ENCODE data around the gene SRGAP3. TPM values are rescaled to one million over a fixed set of nuclear protein-coding genes. Genes with fewer than 3 reads are reported as not detected.

Gene SRGAP3
- total RNA-seq, 4 donors from 2014 or later, result 6.7 to 24.8 (median 19.7) TPM

DNA sequence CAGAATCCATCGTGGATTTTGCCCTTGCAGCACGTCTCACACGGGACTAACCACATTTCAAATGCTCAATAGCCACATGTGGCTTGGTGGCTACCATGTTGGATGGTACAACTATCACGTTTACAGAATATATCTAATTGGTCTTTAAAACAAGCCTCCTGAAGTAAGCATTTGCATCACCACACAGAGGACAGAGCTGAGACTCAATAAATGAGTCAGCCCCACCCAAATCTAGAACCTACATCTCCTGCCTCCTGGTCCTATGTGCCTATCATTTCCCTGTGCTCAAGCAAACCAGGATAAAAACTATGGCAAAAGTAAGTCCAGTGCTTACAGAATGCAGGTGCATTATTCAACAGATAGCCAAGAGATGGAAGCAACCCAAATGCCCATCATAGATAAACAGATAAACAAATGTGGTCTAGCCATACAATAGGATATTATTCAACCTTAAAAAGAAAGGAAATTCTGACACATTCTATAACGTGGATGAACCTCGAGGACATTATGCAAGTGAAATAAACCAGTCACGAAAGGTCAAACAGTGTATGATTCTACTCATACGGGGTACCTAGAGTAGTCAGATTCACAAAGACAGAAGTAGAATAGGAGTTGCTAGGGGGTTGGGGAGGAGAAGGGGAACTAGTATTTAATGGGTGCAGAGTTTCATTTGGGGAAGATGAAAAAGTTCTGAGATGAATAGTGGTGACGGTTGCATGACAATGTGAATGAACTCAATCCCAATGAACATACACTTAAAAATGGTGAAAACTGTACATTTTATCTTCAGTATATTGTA is 43.9 kb downstream of the SRGAP3 start:
- Histone ChIP-seq H3K4me1 (no peaks in the 10 kb centered on the region), H3K4me3 (no peak overlapping the region), H3K36me3 (no peaks in the 10 kb centered on the region), H3K27ac (no peak overlapping the region), H3K9me3 (no peaks in the 10 kb centered on the region), H3K27me3 (no peaks in the 10 kb centered on the region)
- DNase-seq, result no peak
- TF ChIP-seq POLR2A (IDR thresholded peaks at IDR 0.05), result no peak
- TF ChIP-seq, protein P1, sequence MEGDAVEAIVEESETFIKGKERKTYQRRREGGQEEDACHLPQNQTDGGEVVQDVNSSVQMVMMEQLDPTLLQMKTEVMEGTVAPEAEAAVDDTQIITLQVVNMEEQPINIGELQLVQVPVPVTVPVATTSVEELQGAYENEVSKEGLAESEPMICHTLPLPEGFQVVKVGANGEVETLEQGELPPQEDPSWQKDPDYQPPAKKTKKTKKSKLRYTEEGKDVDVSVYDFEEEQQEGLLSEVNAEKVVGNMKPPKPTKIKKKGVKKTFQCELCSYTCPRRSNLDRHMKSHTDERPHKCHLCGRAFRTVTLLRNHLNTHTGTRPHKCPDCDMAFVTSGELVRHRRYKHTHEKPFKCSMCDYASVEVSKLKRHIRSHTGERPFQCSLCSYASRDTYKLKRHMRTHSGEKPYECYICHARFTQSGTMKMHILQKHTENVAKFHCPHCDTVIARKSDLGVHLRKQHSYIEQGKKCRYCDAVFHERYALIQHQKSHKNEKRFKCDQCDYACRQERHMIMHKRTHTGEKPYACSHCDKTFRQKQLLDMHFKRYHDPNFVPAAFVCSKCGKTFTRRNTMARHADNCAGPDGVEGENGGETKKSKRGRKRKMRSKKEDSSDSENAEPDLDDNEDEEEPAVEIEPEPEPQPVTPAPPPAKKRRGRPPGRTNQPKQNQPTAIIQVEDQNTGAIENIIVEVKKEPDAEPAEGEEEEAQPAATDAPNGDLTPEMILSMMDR (IDR thresholded peaks at IDR 0.05), result no peak

DNA sequence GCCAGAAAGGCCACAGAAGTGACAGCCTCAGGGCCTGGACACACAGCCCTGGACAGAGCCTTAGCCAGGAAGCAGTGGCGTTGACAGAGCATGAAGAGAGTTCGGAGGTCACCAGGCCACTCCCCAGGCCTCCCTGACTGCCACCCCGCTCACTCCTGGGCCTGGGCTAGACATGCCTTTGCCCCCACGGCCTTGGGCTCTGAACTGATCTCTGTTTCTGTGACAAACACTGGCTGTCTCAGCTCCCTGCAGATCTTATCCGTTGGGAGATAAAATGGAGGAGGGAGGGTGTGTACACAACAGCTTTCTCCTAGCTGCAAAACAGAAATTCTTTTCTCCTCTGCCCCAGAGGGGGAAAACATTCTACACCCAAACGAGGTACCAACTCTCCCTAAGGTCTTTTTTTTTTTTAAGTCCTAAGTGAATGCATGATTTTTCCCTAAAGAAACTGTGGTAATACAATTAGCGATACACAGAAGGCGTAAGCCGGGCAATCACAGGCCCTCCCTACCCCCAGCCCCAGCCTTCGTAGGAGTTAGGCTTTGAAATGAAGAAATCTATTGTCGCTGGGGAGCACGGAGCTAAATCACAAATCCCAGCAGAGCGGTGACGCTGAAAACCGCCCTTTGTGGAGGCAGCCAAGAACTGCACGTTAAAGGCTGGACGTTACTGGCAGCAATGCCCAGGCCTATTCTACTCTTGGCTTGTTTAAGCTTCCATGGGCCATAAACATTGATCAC is 45.0 kb downstream of the SRGAP3 start:
- H3K36me3 ChIP-seq, result no peaks in the 10 kb centered on the region
- no peak overlapping the region for H3K4me3 ChIP-seq
- no peaks in the 10 kb centered on the region for H3K4me1 ChIP-seq
- no peaks in the 10 kb centered on the region for H3K27me3 ChIP-seq
- H3K27ac ChIP-seq, result no peak overlapping the region
- no peak for TF ChIP-seq POLR2A (IDR thresholded peaks at IDR 0.05)
- TF ChIP-seq, protein P1 (IDR thresholded peaks at IDR 0.05), result no peak
- H3K9me3 ChIP-seq, result no peaks in the 10 kb centered on the region
- DNase-seq, result no peak

DNA sequence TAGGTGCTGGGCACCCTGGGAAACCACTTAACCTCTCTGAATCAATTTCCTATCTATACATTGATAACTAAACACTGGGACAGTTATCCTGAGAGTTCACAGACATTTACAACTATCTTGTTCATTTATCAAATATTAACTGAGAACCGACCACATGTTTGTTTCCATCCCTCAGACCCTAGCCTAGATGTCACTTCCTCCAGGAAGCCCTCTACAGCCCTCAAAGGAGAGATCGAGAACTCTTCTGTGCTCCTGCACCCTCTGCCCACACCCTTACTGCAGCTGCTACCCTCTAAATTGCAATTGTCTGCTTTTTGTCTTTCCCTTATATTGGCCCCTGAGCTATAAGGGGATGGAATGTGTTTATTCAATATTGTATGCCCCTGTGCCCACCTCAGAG is 46.1 kb downstream of the SRGAP3 start:
- Histone ChIP-seq H3K4me1 (no peaks in the 10 kb centered on the region), H3K27me3 (no peaks in the 10 kb centered on the region), H3K9me3 (no peaks in the 10 kb centered on the region), H3K36me3 (no peaks in the 10 kb centered on the region), H3K27ac (no peak overlapping the region), H3K4me3 (no peak overlapping the region)
- TF ChIP-seq, protein P1 (IDR thresholded peaks at IDR 0.05), result no peak
- no peak for TF ChIP-seq POLR2A (IDR thresholded peaks at IDR 0.05)
- no peak for DNase-seq

DNA sequence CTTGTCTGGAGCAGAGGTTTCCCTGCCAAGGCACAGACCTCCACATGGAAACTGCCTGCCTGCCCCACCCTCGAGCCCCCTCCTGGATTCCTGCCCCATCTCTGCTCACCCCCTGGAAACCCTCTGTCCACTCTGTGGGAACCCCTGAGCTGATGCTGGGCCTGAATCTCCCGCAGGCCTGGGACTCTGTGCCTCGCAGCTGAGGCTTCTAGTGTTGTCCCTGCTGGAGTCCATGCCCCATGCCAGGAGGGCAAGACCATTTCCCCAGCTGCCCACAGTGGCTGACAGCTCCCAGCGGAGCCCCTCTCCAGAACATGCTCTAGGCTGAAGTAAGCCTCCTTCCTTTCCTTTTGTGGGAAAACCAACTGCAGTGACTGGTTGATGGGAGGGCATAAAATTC is 46.9 kb downstream of the SRGAP3 start:
- H3K4me1 ChIP-seq, result no peaks in the 10 kb centered on the region
- DNase-seq, result no peak
- no peaks in the 10 kb centered on the region for H3K27me3 ChIP-seq
- TF ChIP-seq POLR2A (IDR thresholded peaks at IDR 0.05), result no peak
- TF ChIP-seq, protein P1 (IDR thresholded peaks at IDR 0.05), result no peak
- H3K9me3 ChIP-seq, result no peaks in the 10 kb centered on the region
- H3K4me3 ChIP-seq, result no peak overlapping the region
- no peaks in the 10 kb centered on the region for H3K36me3 ChIP-seq
- no peak overlapping the region for H3K27ac ChIP-seq

DNA sequence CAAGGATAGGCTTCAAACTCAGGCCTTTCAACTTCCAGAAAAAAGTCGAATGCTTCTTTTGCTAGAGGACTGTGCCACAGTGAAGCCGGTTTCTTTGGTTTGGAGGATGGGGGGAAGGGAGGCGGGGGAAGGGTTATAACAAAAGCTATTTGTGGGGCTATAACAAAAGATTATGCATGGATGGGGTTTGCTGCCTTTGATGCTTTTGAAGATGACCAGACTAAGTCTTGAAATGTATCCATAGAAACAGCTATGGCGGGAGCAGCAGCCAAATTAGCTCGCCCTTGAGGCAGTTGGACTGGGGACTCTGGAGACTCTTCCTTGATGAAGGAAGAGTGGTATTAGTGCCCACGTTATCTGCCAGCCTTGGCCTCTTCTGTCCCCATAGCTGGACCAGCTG is 47.5 kb downstream of the SRGAP3 start:
- Histone ChIP-seq H3K4me1 (no peaks in the 10 kb centered on the region), H3K27me3 (no peaks in the 10 kb centered on the region), H3K9me3 (no peaks in the 10 kb centered on the region), H3K27ac (no peak overlapping the region), H3K36me3 (no peaks in the 10 kb centered on the region), H3K4me3 (no peak overlapping the region)
- TF ChIP-seq, protein P1 (IDR thresholded peaks at IDR 0.05), result no peak
- no peak for TF ChIP-seq POLR2A (IDR thresholded peaks at IDR 0.05)
- no peak for DNase-seq
